Testis (tissue), 3 donors: ENCODE results near the gene PRSS27. TPM values are rescaled to one million over a fixed set of nuclear protein-coding genes. Genes with fewer than 3 reads are reported as not detected.

Experiments
- DNase-seq: peaks from one replicate; pipeline ENCODE4 v3.0.0-alpha.2; 2019
- H3K27ac ChIP-seq, 2 donors: fragments of 200-600 bp; sonication (generic); one replicate each; pipeline ENCODE4 v1.5.1; 2019
- H3K27me3 ChIP-seq: fragments of 200-600 bp; sonication (generic); one replicate; pipeline ENCODE4 v1.5.1; 2019
- H3K36me3 ChIP-seq: fragments of 200-600 bp; sonication (generic); one replicate; pipeline ENCODE4 v1.5.1; 2017; ENCODE audit warnings: low read depth; ENCODE audit errors: missing control alignments
- H3K4me1 ChIP-seq: fragments of 200-600 bp; sonication (generic); one replicate; pipeline ENCODE4 v1.5.1; 2019
- H3K4me3 ChIP-seq, 2 donors: fragments of 200-600 bp; sonication (generic); one replicate each; pipeline ENCODE4 v1.5.1; 2017 to 2019
- H3K9me3 ChIP-seq: fragments of 200-600 bp; sonication (generic); one replicate; pipeline ENCODE4 v1.5.1; 2017
- CTCF ChIP-seq, 3 experiments: fragments of 450-650 bp in 2 of 3; fragments of 200-600 bp in 1 of 3; sonication (generic) in 1 of 3; IDR thresholded peaks; one replicate each; pipeline ENCODE4 v1.5.1; 2016 to 2019; ENCODE audit warnings: antibody characterized with exemption in 3 of 3, mild to moderate bottlenecking in 2 of 3, moderate library complexity in 1 of 3
- POLR2A ChIP-seq: fragments of 450-650 bp; IDR thresholded peaks from one replicate; pipeline ENCODE4 v1.6.1; 2017; ENCODE audit warnings: antibody characterized with exemption, mild to moderate bottlenecking, moderate library complexity
- WGBS, 2 donors: methylation state at CpG; one replicate each; pipeline ENCODE4 v1.1.5; 2018; 5-methylcytosine and 5-hydroxymethylcytosine counted together
- intact Hi-C: fragments of 100-400 bp; cut with DNase I; formaldehyde crosslinking; loops from one replicate; pipeline ENCODE4 v1.15.1; 2023; ENCODE audit warnings: low total_unique reads
- polyA plus RNA-seq: library from polyadenylated mRNA; stranded (reverse); fragments of 350-450 nt; fragmentation: Illumina TruSeq; extraction: RNeasy Lipid Tissue Mini Kit (QIAGEN cat#74804); gene quantifications from one replicate; pipeline ENCODE4 v1.2.3, GENCODE V29; 2014; ENCODE audit warnings: low read depth, low replicate concordance; ENCODE audit not compliant: insufficient read depth
- total RNA-seq, 2 donors: library from RNA; depleted of rRNA; stranded (reverse); fragments of >200 nt; gene quantifications; one replicate each; pipeline ENCODE4 v1.2.3, GENCODE V29; 2016

PRSS27 gene
- total and polyA plus RNA-seq, 3 donors from 2014 or later: 4.3 to 6.7 (median 6.4) TPM

GRCh38 chr16:2712063-2712441, 8.0 kb downstream of the PRSS27 start:
- no peaks in the 10 kb centered on the region for H3K36me3 ChIP-seq
- H3K27ac ChIP-seq: no peak overlapping the region
- H3K9me3 ChIP-seq: no peaks in the 10 kb centered on the region
- no peak overlapping the region for H3K4me3 ChIP-seq
- WGBS, 2 donors: 84 to 88% methylated on average over 8 to 12 of the region's 14 CpGs
- no peak for DNase-seq
- peaks cover 7% of the 10 kb centered on the region for H3K4me1 ChIP-seq
- H3K27me3 ChIP-seq: no peaks in the 10 kb centered on the region
- TF ChIP-seq POLR2A (no peak), CTCF (IDR thresholded peaks at IDR 0.05) (no peak)
- intact Hi-C loops: no loop called here

- Histone ChIP-seq H3K27me3 (no peaks in the 10 kb centered on the region), H3K36me3 (no peaks in the 10 kb centered on the region), H3K4me1 (peaks cover 7% of the 10 kb centered on the region), H3K27ac (no peak overlapping the region), H3K4me3 (no peak overlapping the region), H3K9me3 (no peaks in the 10 kb centered on the region)
- intact Hi-C loops: no loop called here
- DNase-seq: no peak
- TF ChIP-seq POLR2A (no peak), CTCF (IDR thresholded peaks at IDR 0.05) (no peak)
- 67 to 82% methylated on average over 13 to 22 of the region's 22 CpGs for WGBS, 2 donors
Measured at GRCh38 chr16:2711370-2712062, 8.5 kb downstream of the PRSS27 start.

GRCh38 chr16:2710711-2711231, 9.3 kb downstream of the PRSS27 start:
- intact Hi-C loops: no loop called here
- no peak overlapping the region for H3K4me3 ChIP-seq
- DNase-seq: no peak
- H3K36me3 ChIP-seq: no peaks in the 10 kb centered on the region
- H3K27me3 ChIP-seq: no peaks in the 10 kb centered on the region
- TF ChIP-seq CTCF (IDR thresholded peaks at IDR 0.05): no peak
- TF ChIP-seq POLR2A: no peak
- no peaks in the 10 kb centered on the region for H3K9me3 ChIP-seq
- peaks cover 4% of the 10 kb centered on the region for H3K4me1 ChIP-seq
- 56 to 61% methylated on average over 11 of the region's 11 CpGs for WGBS, 2 donors
- no peak overlapping the region for H3K27ac ChIP-seq

GRCh38 chr16:2710021-2710710, 9.9 kb downstream of the PRSS27 start:
- no peaks in the 10 kb centered on the region for H3K9me3 ChIP-seq
- H3K27me3 ChIP-seq: no peaks in the 10 kb centered on the region
- TF ChIP-seq CTCF (IDR thresholded peaks at IDR 0.05) (no peak), POLR2A (no peak)
- H3K27ac ChIP-seq: no peak overlapping the region
- intact Hi-C loops: no loop called here
- H3K4me1 ChIP-seq: no peaks in the 10 kb centered on the region
- no peak overlapping the region for H3K4me3 ChIP-seq
- WGBS, 2 donors: 83 to 86% methylated on average over 2 to 19 of the region's 20 CpGs
- H3K36me3 ChIP-seq: no peaks in the 10 kb centered on the region
- DNase-seq: no peak
